Lower leg skin (tissue), 4 donors: ENCODE results near the gene THSD4. TPM values are rescaled to one million over a fixed set of nuclear protein-coding genes. Genes with fewer than 3 reads are reported as not detected.
"Not testable (repeated sequence)": the region's sequence is repeated elsewhere in the genome, so short reads cannot be mapped to it uniquely, and the experiment has no call there.

Experiments
- DNase-seq, 2 donors: peaks; one replicate each; pipeline ENCODE4 v3.0.0-alpha.2; 2019; ENCODE audit warnings: low spot score in 2 of 2
- H3K4me3 ChIP-seq: fragments of 200-600 bp; sonication (generic); 2 replicates; pipeline ENCODE4 v1.5.1; 2017; ENCODE audit warnings: mild to moderate bottlenecking, low read depth; ENCODE audit not compliant: poor library complexity, severe bottlenecking
- CTCF ChIP-seq, 3 donors: fragments of 450-650 bp; IDR thresholded peaks; one replicate each; pipeline ENCODE4 v1.5.1; 2016; ENCODE audit warnings: antibody characterized with exemption in 3 of 3, mild to moderate bottlenecking in 3 of 3, moderate library complexity in 2 of 3
- POLR2A ChIP-seq, 2 donors: fragments of 450-650 bp; IDR thresholded peaks; one replicate each; pipeline ENCODE4 v1.6.1; 2016 to 2017; ENCODE audit warnings: antibody characterized with exemption in 2 of 2, mild to moderate bottlenecking in 1 of 2, moderate library complexity in 1 of 2
- WGBS, 2 donors: methylation state at CpG; one replicate each; pipeline ENCODE4 v1.1.5; 2018; 5-methylcytosine and 5-hydroxymethylcytosine counted together
- intact Hi-C: fragments of 100-400 bp; cut with DNase I; formaldehyde crosslinking; loops from one replicate; pipeline ENCODE4 v1.15.0; 2023; ENCODE audit warnings: low total_unique reads
- total RNA-seq, 4 donors: library from RNA; depleted of rRNA; stranded (reverse); fragments of >200 nt; gene quantifications; one replicate each; pipeline ENCODE4 v1.1.0, GENCODE V29; 2016

Gene THSD4
- total RNA-seq, 4 donors from 2014 or later = 9.3 to 39.2 (median 32.8) TPM

GRCh38 chr15:71124937-71125790 is 9.9 kb downstream of the THSD4 start:
- no peak for TF ChIP-seq POLR2A (IDR thresholded peaks at IDR 0.05)
- TF ChIP-seq CTCF (IDR thresholded peaks at IDR 0.05) = no peak
- intact Hi-C loops = loop anchor here (5.0 kb wide), 1 partner anchor 1272 kb away; the partner anchor contains the start of gene TMEM202
- DNase-seq = no peak
- 79 to 81% methylated on average over 8 of the region's 8 CpGs for WGBS, 2 donors
- H3K4me3 ChIP-seq = no peak overlapping the region

GRCh38 chr15:71125831-71126450 is 10.7 kb downstream of the THSD4 start:
- WGBS, 2 donors = 91 to 95% methylated on average over 13 to 14 of the region's 14 CpGs
- H3K4me3 ChIP-seq = no peak overlapping the region
- no peak for DNase-seq
- intact Hi-C loops = loop anchor here (5.0 kb wide), 1 partner anchor 1271 kb away; the partner anchor contains the start of gene TMEM202
- no peak for TF ChIP-seq CTCF (IDR thresholded peaks at IDR 0.05)

GRCh38 chr15:71127083-71127482 is 11.8 kb downstream of the THSD4 start:
- no peak for TF ChIP-seq POLR2A (IDR thresholded peaks at IDR 0.05)
- no peak for TF ChIP-seq CTCF (IDR thresholded peaks at IDR 0.05)
- intact Hi-C loops = loop anchor here (5.0 kb wide), 1 partner anchor 1270 kb away; the partner anchor contains the start of gene TMEM202
- DNase-seq = no peak
- no peak overlapping the region for H3K4me3 ChIP-seq

- WGBS, 2 donors = 89% methylated on average over 6 of the region's 6 CpGs
- not testable (repeated sequence) for H3K4me3 ChIP-seq, DNase-seq
- intact Hi-C loops = loop anchor here (5.0 kb wide), 1 partner anchor 1269 kb away; the partner anchor contains the start of gene TMEM202
Observed at GRCh38 chr15:71128159-71128558, 12.9 kb downstream of the THSD4 start.

- DNase-seq = no peak
- WGBS, 2 donors = 88 to 93% methylated on average over 6 of the region's 6 CpGs
- no peak overlapping the region for H3K4me3 ChIP-seq
Observed at GRCh38 chr15:71128939-71129562, 13.8 kb downstream of the THSD4 start.

More at GRCh38 chr15:71128939-71129562, 13.8 kb downstream of the THSD4 start:
- TF ChIP-seq POLR2A (IDR thresholded peaks at IDR 0.05) = no peak
- TF ChIP-seq CTCF (IDR thresholded peaks at IDR 0.05) = no peak
- intact Hi-C loops = loop anchor here (5.0 kb wide), 1 partner anchor 1268 kb away; the partner anchor contains the start of gene TMEM202
